Measurements from ENCODE around the gene SH2B3.

SH2B3 gene

GRCh38 chr12:111425655-111426054 lies 19.9 kb downstream of the SH2B3 start:
- peaks cover 76% of the 10 kb centered on the region for H3K4me1 Mint-ChIP-seq
- H3K4me3 Mint-ChIP-seq: peak overlapping the region; percentile 55
- DNase-seq (no peak), ATAC-seq (no peak)
- H3K27me3 Mint-ChIP-seq: no peaks in the 10 kb centered on the region
- peaks cover 21% of the 10 kb centered on the region for H3K36me3 Mint-ChIP-seq (ENCODE audit: low read depth)
- H3K9me3 Mint-ChIP-seq: no peaks in the 10 kb centered on the region
- peak overlapping the region; percentile 79 for H3K27ac Mint-ChIP-seq

- peak; percentile 55 for ATAC-seq
- peak overlapping the region; percentile 55 for H3K4me3 Mint-ChIP-seq
- H3K27ac Mint-ChIP-seq: peak overlapping the region; percentile 79
- H3K4me1 Mint-ChIP-seq: peaks cover 81% of the 10 kb centered on the region
- H3K36me3 Mint-ChIP-seq (ENCODE audit: low read depth): peaks cover 22% of the 10 kb centered on the region
- no peaks in the 10 kb centered on the region for H3K27me3 Mint-ChIP-seq
- no peak for DNase-seq
- no peaks in the 10 kb centered on the region for H3K9me3 Mint-ChIP-seq
Measured at GRCh38 chr12:111426344-111427185, 20.8 kb downstream of the SH2B3 start.

DNA sequence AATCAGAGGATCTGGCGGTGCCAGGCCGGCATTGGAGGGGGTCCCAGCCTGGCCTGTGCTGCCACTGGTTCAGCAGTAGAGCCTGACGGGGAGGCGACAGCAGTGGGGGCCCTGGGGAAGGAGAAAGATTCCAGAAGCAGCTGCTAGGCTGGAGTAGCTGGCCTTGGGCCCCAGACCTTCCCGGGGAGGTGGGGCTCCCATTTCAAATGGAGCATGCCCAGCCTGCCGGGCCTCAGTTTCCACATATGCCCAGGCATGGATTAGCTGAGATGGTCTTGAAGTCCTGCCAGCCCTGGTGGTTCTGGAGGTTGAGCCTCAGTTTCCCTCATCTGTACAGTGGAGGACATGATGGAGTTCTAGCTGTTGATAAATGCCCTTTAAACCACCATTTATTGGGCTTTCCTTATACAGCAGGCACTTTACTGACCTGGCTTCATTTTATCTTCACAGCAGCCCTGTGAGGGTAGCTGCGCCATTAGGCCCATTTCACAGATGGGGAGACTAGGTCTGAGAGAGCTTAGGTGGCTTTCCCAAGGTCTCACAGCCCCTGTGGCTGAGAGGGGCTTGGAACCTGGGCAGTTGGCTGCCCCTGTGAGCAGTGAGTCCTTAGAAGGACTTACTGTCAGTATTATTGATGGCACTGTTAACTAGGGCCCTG lies 21.8 kb downstream of the SH2B3 start:
- ATAC-seq: no peak
- Mint-ChIP-seq H3K27ac (no peak overlapping the region), H3K4me1 (peaks cover 88% of the 10 kb centered on the region), H3K36me3 (ENCODE audit: low read depth) (peaks cover 23% of the 10 kb centered on the region), H3K27me3 (no peaks in the 10 kb centered on the region), H3K9me3 (no peaks in the 10 kb centered on the region), H3K4me3 (no peak overlapping the region)
- DNase-seq: no peak

GRCh38 chr12:111428081-111428727 lies 22.5 kb downstream of the SH2B3 start:
- no peak for ATAC-seq

GRCh38 chr12:111428728-111429175 lies 23.0 kb downstream of the SH2B3 start:
- DNase-seq (peak; percentile 47), ATAC-seq (no peak)

More at GRCh38 chr12:111428081-111428727, 22.5 kb downstream of the SH2B3 start:
- Mint-ChIP-seq H3K9me3 (no peaks in the 10 kb centered on the region), H3K4me1 (peaks cover 89% of the 10 kb centered on the region), H3K4me3 (peak overlapping the region; percentile 76), H3K27ac (peak overlapping the region; percentile 91), H3K36me3 (ENCODE audit: low read depth) (peaks cover 24% of the 10 kb centered on the region), H3K27me3 (no peaks in the 10 kb centered on the region)
- DNase-seq: no peak

GRCh38 chr12:111429828-111430432 lies 24.2 kb downstream of the SH2B3 start:
- H3K4me1 Mint-ChIP-seq: peaks cover 97% of the 10 kb centered on the region
- no peaks in the 10 kb centered on the region for H3K9me3 Mint-ChIP-seq
- H3K27ac Mint-ChIP-seq: peak overlapping the region; percentile 91
- DNase-seq: peak; percentile 72
- peak overlapping the region; percentile 76 for H3K4me3 Mint-ChIP-seq
- peaks cover 33% of the 10 kb centered on the region for H3K36me3 Mint-ChIP-seq (ENCODE audit: low read depth)
- peak; percentile 16 for ATAC-seq
- H3K27me3 Mint-ChIP-seq: no peaks in the 10 kb centered on the region

More at GRCh38 chr12:111428728-111429175, 23.0 kb downstream of the SH2B3 start:
- Mint-ChIP-seq H3K4me1 (peaks cover 94% of the 10 kb centered on the region), H3K36me3 (ENCODE audit: low read depth) (peaks cover 26% of the 10 kb centered on the region), H3K4me3 (peak overlapping the region; percentile 76), H3K27ac (peak overlapping the region; percentile 91), H3K9me3 (no peaks in the 10 kb centered on the region), H3K27me3 (no peaks in the 10 kb centered on the region)

- ATAC-seq: peak; percentile 30
- Mint-ChIP-seq H3K36me3 (ENCODE audit: low read depth) (peaks cover 33% of the 10 kb centered on the region), H3K9me3 (no peaks in the 10 kb centered on the region), H3K4me1 (peaks cover 97% of the 10 kb centered on the region), H3K4me3 (peak overlapping the region; percentile 76), H3K27ac (peak overlapping the region; percentile 91), H3K27me3 (no peaks in the 10 kb centered on the region)
- DNase-seq: peak; percentile 77
Measured at GRCh38 chr12:111430433-111431353, 25.0 kb downstream of the SH2B3 start.

- Mint-ChIP-seq H3K9me3 (no peaks in the 10 kb centered on the region), H3K27ac (peak overlapping the region; percentile 88), H3K27me3 (no peaks in the 10 kb centered on the region), H3K36me3 (ENCODE audit: low read depth) (peaks cover 29% of the 10 kb centered on the region), H3K4me1 (peaks cover 97% of the 10 kb centered on the region), H3K4me3 (peak overlapping the region; percentile 70)
- DNase-seq (no peak), ATAC-seq (no peak)
Measured at GRCh38 chr12:111431772-111432171, 26.0 kb downstream of the SH2B3 start.

DNA sequence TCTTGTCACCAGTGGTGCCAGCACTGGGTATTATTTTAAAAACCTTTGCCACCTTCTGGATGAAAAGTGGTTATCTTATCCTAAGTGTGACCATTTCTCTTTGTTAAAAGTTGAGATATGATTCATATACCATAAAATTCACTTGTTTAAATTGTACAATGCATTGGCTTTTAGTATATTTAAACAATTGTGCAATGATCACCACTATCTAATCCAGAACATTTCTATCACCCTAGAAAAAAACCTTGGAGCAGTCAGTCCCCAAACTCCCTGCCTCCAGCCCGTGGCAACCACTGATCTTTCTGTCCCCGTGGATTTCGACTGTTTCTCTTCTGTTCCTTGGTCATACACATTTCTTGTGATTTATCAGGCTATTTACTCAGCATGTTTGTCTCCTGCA lies 28.3 kb downstream of the SH2B3 start:
- Mint-ChIP-seq H3K9me3 (no peaks in the 10 kb centered on the region), H3K36me3 (ENCODE audit: low read depth) (peaks cover 38% of the 10 kb centered on the region), H3K4me1 (peaks cover 98% of the 10 kb centered on the region), H3K4me3 (peak overlapping the region; percentile 74), H3K27me3 (no peaks in the 10 kb centered on the region), H3K27ac (peak overlapping the region; percentile 84)
- ATAC-seq: no peak
- no peak for DNase-seq

GRCh38 chr12:111434680-111435338 lies 29.1 kb downstream of the SH2B3 start:
- Mint-ChIP-seq H3K27ac (peak overlapping the region; percentile 84), H3K4me3 (peak overlapping the region; percentile 74), H3K36me3 (ENCODE audit: low read depth) (peaks cover 38% of the 10 kb centered on the region), H3K9me3 (no peaks in the 10 kb centered on the region), H3K27me3 (no peaks in the 10 kb centered on the region), H3K4me1 (peaks cover 94% of the 10 kb centered on the region)
- peak; percentile 78 for ATAC-seq
- DNase-seq: peak; percentile 83

GRCh38 chr12:111435661-111436201 lies 30.0 kb downstream of the SH2B3 start:
- peaks cover 45% of the 10 kb centered on the region for H3K36me3 Mint-ChIP-seq (ENCODE audit: low read depth)
- peak overlapping the region; percentile 74 for H3K4me3 Mint-ChIP-seq
- no peak for ATAC-seq
- no peaks in the 10 kb centered on the region for H3K27me3 Mint-ChIP-seq
- peak overlapping the region; percentile 84 for H3K27ac Mint-ChIP-seq
- H3K9me3 Mint-ChIP-seq: no peaks in the 10 kb centered on the region
- peaks cover 94% of the 10 kb centered on the region for H3K4me1 Mint-ChIP-seq
- DNase-seq: no peak

DNA sequence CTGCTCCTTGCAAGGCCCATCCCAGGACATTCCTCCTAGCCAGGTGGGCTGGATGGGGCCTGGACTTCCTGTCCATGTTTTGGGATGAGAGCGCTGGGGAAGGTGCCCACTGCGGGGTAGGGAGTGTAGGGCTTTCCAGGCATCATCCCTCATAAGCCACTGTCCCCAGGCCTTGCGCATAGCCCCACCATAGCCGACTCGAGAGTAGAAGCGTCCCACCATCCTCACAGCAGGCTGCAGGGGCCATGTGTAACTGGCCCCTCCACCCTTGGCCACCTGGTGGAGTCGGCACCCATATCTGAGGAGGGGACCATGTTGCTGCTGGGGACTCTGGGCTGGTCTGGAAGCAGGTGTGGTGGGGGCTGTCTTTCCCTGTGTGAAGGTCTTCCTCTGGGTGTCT lies 30.5 kb downstream of the SH2B3 start:
- no peak for ATAC-seq
- Mint-ChIP-seq H3K4me1 (peaks cover 95% of the 10 kb centered on the region), H3K4me3 (peak overlapping the region; percentile 7), H3K9me3 (no peaks in the 10 kb centered on the region), H3K36me3 (ENCODE audit: low read depth) (peaks cover 42% of the 10 kb centered on the region), H3K27me3 (no peaks in the 10 kb centered on the region), H3K27ac (peak overlapping the region; percentile 84)
- no peak for DNase-seq

DNA sequence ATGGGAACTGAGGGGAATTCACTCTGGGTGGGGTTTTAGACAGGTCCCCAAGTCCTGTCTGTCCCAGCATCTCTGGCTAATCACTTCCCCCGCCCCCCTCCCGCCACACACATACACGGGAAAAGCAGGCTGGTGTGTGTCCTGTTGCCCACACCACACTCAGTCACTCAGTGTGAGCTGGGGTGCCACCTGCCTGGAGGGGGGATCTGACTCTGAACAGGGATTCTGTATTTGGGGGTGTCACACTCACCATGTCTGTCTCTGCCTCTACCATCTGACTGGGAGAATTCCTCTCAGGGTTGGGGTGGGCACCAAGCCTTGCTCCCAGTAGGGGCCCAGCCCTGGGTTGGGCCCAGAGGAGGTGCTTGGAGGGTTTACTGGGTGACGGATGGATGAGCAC lies 31.1 kb downstream of the SH2B3 start:
- H3K27ac Mint-ChIP-seq: peak overlapping the region; percentile 84
- H3K36me3 Mint-ChIP-seq (ENCODE audit: low read depth): peaks cover 38% of the 10 kb centered on the region
- peak overlapping the region; percentile 7 for H3K4me3 Mint-ChIP-seq
- H3K27me3 Mint-ChIP-seq: no peaks in the 10 kb centered on the region
- peaks cover 95% of the 10 kb centered on the region for H3K4me1 Mint-ChIP-seq
- DNase-seq: no peak
- H3K9me3 Mint-ChIP-seq: no peaks in the 10 kb centered on the region
- no peak for ATAC-seq

Measured in activated naive CD8-positive, alpha-beta T cell treated with anti-CD3 and anti-CD28 coated beads, Interleukin-2, amount 50 U/mL, for 24 hours (primary cell).